Liver (tissue), 9 donors: ENCODE data around the gene RTP4. TPM values are rescaled to one million over a fixed set of nuclear protein-coding genes. Genes with fewer than 3 reads are reported as not detected.

Experiments used
- DNase-seq: peaks from one replicate; pipeline ENCODE4 v3.0.0-alpha.2; 2017; ENCODE audit warnings: low spot score
- H3K27ac ChIP-seq, 2 donors: one replicate each; pipeline ENCODE4 v1.7.0; 2013; ENCODE audit warnings: inconsistent platforms in 2 of 2, low read length in 2 of 2, control low read depth in 1 of 2, low read depth in 1 of 2, mild to moderate bottlenecking in 1 of 2
- H3K27me3 ChIP-seq, 4 donors: one replicate each; pipeline versions ENCODE4 v1.6.1 to v1.7.0; 2013; ENCODE audit warnings: low read length in 3 of 4, inconsistent platforms in 1 of 4, mild to moderate bottlenecking in 1 of 4, moderate library complexity in 1 of 4; ENCODE audit not compliant: control insufficient read depth in 4 of 4, insufficient read depth in 4 of 4
- H3K36me3 ChIP-seq, 4 donors: one replicate each; pipeline versions ENCODE4 v1.6.1 to v1.7.0; 2013; ENCODE audit warnings: low read length in 3 of 4, mild to moderate bottlenecking in 3 of 4, low read depth in 1 of 4, moderate library complexity in 1 of 4; ENCODE audit not compliant: control insufficient read depth in 4 of 4, insufficient read depth in 3 of 4
- H3K4me1 ChIP-seq, 4 donors: one replicate each; pipeline versions ENCODE4 v1.6.1 to v1.7.0; 2013; ENCODE audit warnings: low read length in 3 of 4, mild to moderate bottlenecking in 3 of 4, moderate library complexity in 1 of 4; ENCODE audit not compliant: control insufficient read depth in 4 of 4, insufficient read depth in 4 of 4
- H3K4me3 ChIP-seq, 3 donors: one replicate each; pipeline versions ENCODE4 v1.6.1 to v1.7.0; 2013; ENCODE audit warnings: low read length in 3 of 3, control low read depth in 1 of 3, low read depth in 1 of 3, mild to moderate bottlenecking in 1 of 3
- H3K9ac ChIP-seq, 2 donors: one replicate each; pipeline ENCODE4 v1.7.0; 2013; ENCODE audit warnings: low read length in 2 of 2, mild to moderate bottlenecking in 2 of 2, moderate library complexity in 2 of 2, control low read depth in 1 of 2, low read depth in 1 of 2
- H3K9me3 ChIP-seq, 4 donors: one replicate each; pipeline versions ENCODE4 v1.6.1 to v1.7.0; 2013; ENCODE audit warnings: low read length in 3 of 4; ENCODE audit not compliant: control insufficient read depth in 4 of 4
- ATF3 ChIP-seq: IDR thresholded peaks from 2 replicates; pipeline ENCODE4 v1.6.1; 2016; ENCODE audit warnings: antibody characterized with exemption
- CTCF ChIP-seq: fragments of 150-350 bp; IDR thresholded peaks from 2 replicates; pipeline ENCODE4 v1.5.1; 2017; ENCODE audit warnings: improper control_type of control experiment, low read depth, low read length; ENCODE audit not compliant: missing input control
- EGR1 ChIP-seq, 2 donors: IDR thresholded peaks; 2 replicates each; pipeline ENCODE4 v1.6.1; 2016 to 2018; ENCODE audit warnings: antibody characterized with exemption in 2 of 2, low read depth in 2 of 2
- FOXA2 ChIP-seq: IDR thresholded peaks from 2 replicates; pipeline ENCODE4 v1.6.1; 2016; ENCODE audit warnings: antibody characterized with exemption
- HNF4G ChIP-seq: IDR thresholded peaks from 2 replicates; pipeline ENCODE4 v1.6.1; 2016; ENCODE audit warnings: antibody characterized with exemption
- JUND ChIP-seq, 2 donors: IDR thresholded peaks; 2 replicates each; pipeline ENCODE4 v1.6.1; 2016; ENCODE audit warnings: antibody characterized with exemption in 2 of 2
- RAD21 ChIP-seq, 2 donors: IDR thresholded peaks; 2 replicates each; pipeline ENCODE4 v1.6.1; 2016; ENCODE audit warnings: antibody characterized with exemption in 2 of 2, mild to moderate bottlenecking in 2 of 2
- RXRA ChIP-seq, 2 donors: IDR thresholded peaks; 2 replicates each; pipeline ENCODE4 v1.6.1; 2017 to 2018; ENCODE audit warnings: antibody characterized with exemption in 2 of 2, mild to moderate bottlenecking in 1 of 2
- ZBTB33 ChIP-seq: IDR thresholded peaks from 2 replicates; pipeline ENCODE4 v1.6.1; 2016; ENCODE audit warnings: antibody characterized with exemption
- WGBS: extraction: QIAGEN DNeasy Blood & Tissue Kit; methylation state at CpG from one replicate; pipeline ENCODE4 v1.1.7; 2013; 5-methylcytosine and 5-hydroxymethylcytosine counted together
- polyA plus RNA-seq, 2 donors: library from polyadenylated mRNA; stranded (reverse) in 1 of 2; unstranded in 1 of 2; fragments of 200-250 nt in 1 of 2; fragments of >200 nt in 1 of 2; fragmentation: Nextera tagmentation in 1 of 2; extraction: Ambion mirVana in 1 of 2; gene quantifications; one replicate each; pipeline versions ENCODE4 v1.2.1 to v1.2.3, GENCODE V29; 2013 to 2015
- total RNA-seq, 2 donors: library from RNA; depleted of rRNA; stranded (reverse); fragments of >200 nt; gene quantifications; one replicate each; pipeline ENCODE4 v1.2.3, GENCODE V29; 2014
- donor health status: healthy.
- donor health status: healthy.
- donor health status: healthy.
- donor health status: healthy.
- donor health status: healthy.

Gene RTP4
- total and polyA plus RNA-seq, 4 donors: 0.93 to 3.4 (median 2.1) TPM

GRCh38 chr3:187398955-187399354 lies 30.8 kb downstream of the RTP4 start (continued):
- no peak for TF ChIP-seq CTCF
- TF ChIP-seq EGR1 (IDR thresholded peaks at IDR 0.05; ENCODE audit: low read depth in 2 of 2): no peak

- H3K4me3 ChIP-seq: no peak overlapping the region
- H3K27me3 ChIP-seq: no peaks in the 10 kb centered on the region
- no peak for TF ChIP-seq HNF4G
- no peak for TF ChIP-seq ZBTB33
- TF ChIP-seq RAD21 (IDR thresholded peaks at IDR 0.05): no peak
- no peak for TF ChIP-seq ATF3
- H3K9ac ChIP-seq: no peak overlapping the region
- H3K9me3 ChIP-seq: no peaks in the 10 kb centered on the region
- DNase-seq: no peak
- no peak overlapping the region for H3K27ac ChIP-seq
- WGBS: 85% methylated on average over 3 of the region's 3 CpGs
- no peaks in the 10 kb centered on the region for H3K36me3 ChIP-seq
- no peaks in the 10 kb centered on the region for H3K4me1 ChIP-seq
Observed at GRCh38 chr3:187400756-187401155, 32.6 kb downstream of the RTP4 start.

GRCh38 chr3:187401856-187402255 lies 33.7 kb downstream of the RTP4 start:
- DNase-seq: no peak
- Histone ChIP-seq H3K36me3 (no peaks in the 10 kb centered on the region), H3K9ac (no peak overlapping the region), H3K4me1 (no peaks in the 10 kb centered on the region), H3K27ac (no peak overlapping the region), H3K27me3 (no peaks in the 10 kb centered on the region), H3K4me3 (no peak overlapping the region), H3K9me3 (no peaks in the 10 kb centered on the region)
- TF ChIP-seq FOXA2 (no peak), CTCF (no peak), EGR1 (IDR thresholded peaks at IDR 0.05; ENCODE audit: low read depth in 2 of 2) (no peak), HNF4G (no peak), RXRA (IDR thresholded peaks at IDR 0.05) (no peak), JUND (IDR thresholded peaks at IDR 0.05) (no peak)
- 84% methylated on average over 4 of the region's 4 CpGs for WGBS
